Natural killer cell (primary cell): Measurements from ENCODE around the gene APH1A. TPM values are rescaled to one million over a fixed set of nuclear protein-coding genes. Genes with fewer than 3 reads are reported as not detected.
A peak's percentile ranks its signal among the peaks of the same experiment; 100 is the strongest.

Source experiments
- ATAC-seq, 3 donors: fragments of 150-1000 bp in 2 of 3; fragments of 200-7000 bp in 1 of 3; cut with Tn5 transposase; 1 replicate in 1 of 3; 2 replicates in 2 of 3; pipeline ENCODE4 v1.10.0; 2021; ENCODE audit warnings: mild to moderate bottlenecking in 2 of 3, moderate library complexity in 2 of 3
- DNase-seq, 2 donors: peaks; one replicate each; pipeline versions ENCODE4 v3.0.0 to v3.0.0-alpha.2; 2013 to 2021; ENCODE audit warnings: mixed read lengths in 1 of 2
- H3K27ac ChIP-seq: one replicate; pipeline ENCODE4 v1.5.1; 2013; ENCODE audit warnings: mild to moderate bottlenecking, low read length
- H3K27me3 ChIP-seq: one replicate; pipeline ENCODE4 v1.6.1; 2013; ENCODE audit warnings: low read length; ENCODE audit not compliant: control insufficient read depth, insufficient read depth
- H3K36me3 ChIP-seq: one replicate; pipeline ENCODE4 v1.6.1; 2013; ENCODE audit warnings: low read length; ENCODE audit not compliant: control insufficient read depth, insufficient read depth
- H3K4me1 ChIP-seq: one replicate; pipeline ENCODE4 v1.6.1; 2013; ENCODE audit warnings: low read length; ENCODE audit not compliant: control insufficient read depth, insufficient read depth
- H3K4me3 ChIP-seq: one replicate; pipeline ENCODE4 v1.5.1; 2013; ENCODE audit warnings: low read length
- H3K9me3 ChIP-seq: one replicate; pipeline ENCODE4 v1.6.1; 2013; ENCODE audit warnings: low read length; ENCODE audit not compliant: control insufficient read depth, insufficient read depth
- H3K27ac Mint-ChIP-seq, 2 donors: one replicate each; pipeline ENCODE4 v1.8.0; 2022; ENCODE audit warnings: mild to moderate bottlenecking in 2 of 2, mixed read lengths in 2 of 2, moderate library complexity in 1 of 2
- H3K27me3 Mint-ChIP-seq, 2 donors: one replicate each; pipeline ENCODE4 v1.8.0; 2022; ENCODE audit warnings: low read depth in 2 of 2, mixed read lengths in 2 of 2
- H3K36me3 Mint-ChIP-seq: one replicate; pipeline ENCODE4 v1.8.0; 2022; ENCODE audit warnings: mixed read lengths
- H3K4me1 Mint-ChIP-seq, 2 donors: one replicate each; pipeline ENCODE4 v1.8.0; 2022; ENCODE audit warnings: mixed read lengths in 2 of 2
- H3K4me3 Mint-ChIP-seq: one replicate; pipeline ENCODE4 v1.8.0; 2022; ENCODE audit warnings: mild to moderate bottlenecking, moderate library complexity, mixed read lengths
- H3K9me3 Mint-ChIP-seq, 2 donors: one replicate each; pipeline ENCODE4 v1.8.0; 2022; ENCODE audit warnings: mixed read lengths in 2 of 2
- CTCF ChIP-seq: fragments of 200-600 bp; IDR thresholded peaks from one replicate; pipeline ENCODE4 v1.8.0; 2022; ENCODE audit warnings: antibody characterized with exemption
- WGBS: methylation state at CpG from one replicate; pipeline ENCODE4 v1.1.7; 2013; ENCODE audit warnings: missing lambda C conversion rate; ENCODE audit not compliant: insufficient coverage; 5-methylcytosine and 5-hydroxymethylcytosine counted together
- intact Hi-C: fragments of 100-400 bp; cut with micrococcal nuclease; formaldehyde crosslinking; loops from one replicate; pipeline ENCODE4 v1.14.2; 2022
- total RNA-seq, 4 donors: library from RNA; stranded (reverse); fragments of 120-200 nt in 1 of 4; gene quantifications; one replicate each; pipeline versions ENCODE4 v1.2.3 to v1.2.4, GENCODE V29; 2013 to 2022

The APH1A gene
- total RNA-seq, 3 donors from 2014 or later (not counting 1 experiment from before 2014, with no cell fraction given), result 133 to 153 (median 143) TPM

DNA sequence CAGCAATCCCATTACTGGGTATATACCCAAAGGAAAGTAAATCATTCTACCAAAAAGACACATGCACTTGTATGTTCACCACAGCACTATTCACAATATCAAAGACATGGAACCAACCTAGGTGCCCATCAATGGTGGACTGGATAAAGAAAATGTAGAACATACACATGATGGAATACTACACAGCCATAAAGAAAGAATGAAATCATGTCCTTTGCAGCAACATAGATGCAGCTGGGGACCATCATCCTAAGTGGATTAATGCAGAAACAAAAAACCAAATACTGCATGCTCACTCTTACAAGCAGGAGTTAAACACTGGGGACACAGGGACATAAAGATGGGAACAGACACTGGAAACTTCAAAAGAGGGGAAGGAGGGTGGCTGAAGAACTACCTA, 41.6 kb downstream of the APH1A start:
- TF ChIP-seq CTCF, result no peak
- no peak for DNase-seq
- H3K27me3 ChIP-seq, result no peaks in the 10 kb centered on the region
- Mint-ChIP-seq H3K4me3 (no peak overlapping the region), H3K27ac (no peak overlapping the region), H3K36me3 (peaks cover 18% of the 10 kb centered on the region), H3K4me1 (peaks cover 5 to 6% of the 10 kb centered on the region in 2 donors), H3K27me3 (no peaks in the 10 kb centered on the region), H3K9me3 (no peaks in the 10 kb centered on the region)
- H3K27ac ChIP-seq, result no peak overlapping the region
- H3K9me3 ChIP-seq, result no peaks in the 10 kb centered on the region
- no peak for ATAC-seq
- no peak overlapping the region for H3K4me3 ChIP-seq
- intact Hi-C loops, result no loop called here
- peaks cover 27% of the 10 kb centered on the region for H3K36me3 ChIP-seq
- H3K4me1 ChIP-seq, result no peaks in the 10 kb centered on the region

DNA sequence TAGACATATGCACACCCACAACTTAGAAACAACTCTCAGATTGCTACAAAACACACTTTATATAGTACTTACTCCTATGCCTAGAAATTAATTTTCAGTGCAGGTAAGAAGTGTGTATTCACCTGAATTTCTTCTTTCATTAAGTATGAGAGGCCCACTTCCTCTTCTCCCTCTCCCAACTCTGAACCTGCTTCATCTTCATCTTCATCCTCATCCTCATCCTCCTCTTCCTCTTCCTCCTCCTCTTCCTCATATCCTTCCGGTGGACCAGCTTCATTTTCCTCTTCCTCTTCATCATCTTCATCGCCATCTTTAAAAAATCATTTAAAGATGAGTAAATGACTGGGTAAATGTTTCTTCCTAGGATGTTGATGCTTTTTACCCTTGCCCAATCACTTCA, 42.3 kb downstream of the APH1A start:
- peaks cover 27% of the 10 kb centered on the region for H3K36me3 ChIP-seq
- no peak for TF ChIP-seq CTCF
- H3K27me3 ChIP-seq, result no peaks in the 10 kb centered on the region
- Mint-ChIP-seq H3K36me3 (peaks cover 18% of the 10 kb centered on the region), H3K4me1 (peaks cover 5 to 6% of the 10 kb centered on the region in 2 donors), H3K9me3 (no peaks in the 10 kb centered on the region), H3K27me3 (no peaks in the 10 kb centered on the region), H3K27ac (no peak overlapping the region), H3K4me3 (no peak overlapping the region)
- ATAC-seq (no peak), DNase-seq (no peak)
- no peak overlapping the region for H3K27ac ChIP-seq
- no peaks in the 10 kb centered on the region for H3K4me1 ChIP-seq
- WGBS, result 100% methylated on average over 1 of the region's 2 CpGs
- no peaks in the 10 kb centered on the region for H3K9me3 ChIP-seq
- intact Hi-C loops, result no loop called here
- H3K4me3 ChIP-seq, result no peak overlapping the region

- no peaks in the 10 kb centered on the region for H3K27me3 ChIP-seq
- H3K36me3 Mint-ChIP-seq, result peaks cover 18% of the 10 kb centered on the region
- intact Hi-C loops, result no loop called here
- H3K9me3 Mint-ChIP-seq, result no peaks in the 10 kb centered on the region
- H3K27ac Mint-ChIP-seq, result no peak overlapping the region
- no peak overlapping the region for H3K4me3 ChIP-seq
- no peak overlapping the region for H3K27ac ChIP-seq
- no peak for ATAC-seq
- H3K4me3 Mint-ChIP-seq, result no peak overlapping the region
- TF ChIP-seq CTCF, result no peak
- H3K27me3 Mint-ChIP-seq, result no peaks in the 10 kb centered on the region
- H3K4me1 ChIP-seq, result no peaks in the 10 kb centered on the region
- no peak for DNase-seq
- peaks cover 29% of the 10 kb centered on the region for H3K36me3 ChIP-seq
- peaks cover 5 to 6% of the 10 kb centered on the region in 2 donors for H3K4me1 Mint-ChIP-seq
- WGBS, result 62% methylated on average over 1 of the region's 1 CpG
- H3K9me3 ChIP-seq, result no peaks in the 10 kb centered on the region
Measured at GRCh38 chr1:150225546-150225945, 43.3 kb downstream of the APH1A start.

- WGBS, result 50% methylated on average over 1 of the region's 1 CpG
- Histone ChIP-seq H3K27ac (no peak overlapping the region), H3K4me3 (no peak overlapping the region), H3K9me3 (no peaks in the 10 kb centered on the region), H3K27me3 (no peaks in the 10 kb centered on the region), H3K4me1 (no peaks in the 10 kb centered on the region), H3K36me3 (peaks cover 32% of the 10 kb centered on the region)
- ATAC-seq (no peak), DNase-seq (no peak)
- Mint-ChIP-seq H3K27ac (peak overlapping the region in 1 of 2 donors; percentile 13), H3K4me3 (no peak overlapping the region), H3K9me3 (no peaks in the 10 kb centered on the region), H3K27me3 (no peaks in the 10 kb centered on the region), H3K36me3 (peaks cover 18% of the 10 kb centered on the region), H3K4me1 (peaks cover 5 to 6% of the 10 kb centered on the region in 2 donors)
- TF ChIP-seq CTCF, result no peak
- intact Hi-C loops, result no loop called here
Measured at GRCh38 chr1:150224983-150225382, 43.8 kb downstream of the APH1A start.
